Subcutaneous abdominal adipose tissue (tissue), 5 donors: Measurements from ENCODE around the gene GAS7.

Experiments
- H3K27ac ChIP-seq: one replicate; pipeline ENCODE4 v1.7.0; 2013; ENCODE audit warnings: low read depth, mild to moderate bottlenecking, inconsistent platforms, low read length, moderate library complexity
- H3K27me3 ChIP-seq, 5 donors: one replicate each; pipeline ENCODE4 v1.7.0; 2013; ENCODE audit warnings: low read length in 5 of 5, inconsistent platforms in 1 of 5; ENCODE audit not compliant: control insufficient read depth in 5 of 5, insufficient read depth in 4 of 5
- H3K36me3 ChIP-seq, 5 donors: one replicate each; pipeline ENCODE4 v1.7.0; 2013; ENCODE audit warnings: low read length in 5 of 5; ENCODE audit not compliant: control insufficient read depth in 5 of 5, insufficient read depth in 5 of 5
- H3K4me1 ChIP-seq, 5 donors: one replicate each; pipeline ENCODE4 v1.7.0; 2013; ENCODE audit warnings: low read length in 5 of 5, mild to moderate bottlenecking in 3 of 5, moderate library complexity in 1 of 5; ENCODE audit not compliant: control insufficient read depth in 5 of 5, insufficient read depth in 5 of 5
- H3K4me3 ChIP-seq, 5 donors: one replicate each; pipeline ENCODE4 v1.7.0; 2013; ENCODE audit warnings: low read length in 5 of 5, low read depth in 1 of 5
- H3K9ac ChIP-seq, 5 donors: one replicate each; pipeline ENCODE4 v1.7.0; 2013; ENCODE audit warnings: low read length in 5 of 5, mild to moderate bottlenecking in 4 of 5, moderate library complexity in 3 of 5
- H3K9me3 ChIP-seq, 5 donors: one replicate each; pipeline ENCODE4 v1.7.0; 2013; ENCODE audit warnings: low read length in 5 of 5; ENCODE audit not compliant: control insufficient read depth in 5 of 5
- donor health status: healthy.
- donor health status: healthy.
- donor health status: healthy.
- donor health status: healthy.
- donor health status: healthy.

Gene GAS7

GRCh38 chr17:9911089-9911488 lies 287.3 kb downstream of the GAS7 start:
- peaks cover 0 to 22% (median 0%) of the 10 kb centered on the region in 5 donors for H3K36me3 ChIP-seq

DNA sequence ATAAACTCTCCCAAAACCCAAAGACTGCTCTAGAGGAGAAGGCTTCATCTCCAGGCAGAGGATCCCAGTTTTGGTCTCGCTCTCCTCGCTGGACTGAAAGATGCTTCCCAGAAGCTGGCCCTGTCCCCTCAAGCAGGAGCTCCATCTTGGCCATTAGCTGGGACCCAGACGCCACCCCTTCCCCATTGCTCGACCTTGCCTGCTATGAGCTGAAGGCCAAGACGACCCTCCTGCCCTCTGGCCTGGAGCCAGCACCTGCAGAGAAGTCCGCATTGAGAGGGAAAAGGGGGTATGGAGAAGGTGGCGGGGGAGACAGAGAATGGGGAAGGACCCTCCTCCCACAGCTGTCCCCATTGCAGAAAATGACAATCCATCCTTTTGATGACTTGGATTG lies 289.8 kb downstream of the GAS7 start:
- Histone ChIP-seq H3K9ac (no peak overlapping the region), H3K27me3 (peaks cover 0 to 5% (median 3%) of the 10 kb centered on the region in 5 donors), H3K9me3 (no peaks in the 10 kb centered on the region), H3K4me1 (peaks cover 0 to 5% (median 4%) of the 10 kb centered on the region in 5 donors), H3K36me3 (peaks cover 0 to 11% (median 0%) of the 10 kb centered on the region in 5 donors), H3K4me3 (no peak overlapping the region), H3K27ac (no peak overlapping the region)

More at GRCh38 chr17:9911089-9911488, 287.3 kb downstream of the GAS7 start:
- Histone ChIP-seq H3K9ac (no peak overlapping the region), H3K27me3 (peaks cover 0 to 5% (median 3%) of the 10 kb centered on the region in 5 donors), H3K27ac (no peak overlapping the region), H3K4me3 (no peak overlapping the region), H3K9me3 (no peaks in the 10 kb centered on the region), H3K4me1 (peaks cover 0 to 5% (median 4%) of the 10 kb centered on the region in 5 donors)

DNA sequence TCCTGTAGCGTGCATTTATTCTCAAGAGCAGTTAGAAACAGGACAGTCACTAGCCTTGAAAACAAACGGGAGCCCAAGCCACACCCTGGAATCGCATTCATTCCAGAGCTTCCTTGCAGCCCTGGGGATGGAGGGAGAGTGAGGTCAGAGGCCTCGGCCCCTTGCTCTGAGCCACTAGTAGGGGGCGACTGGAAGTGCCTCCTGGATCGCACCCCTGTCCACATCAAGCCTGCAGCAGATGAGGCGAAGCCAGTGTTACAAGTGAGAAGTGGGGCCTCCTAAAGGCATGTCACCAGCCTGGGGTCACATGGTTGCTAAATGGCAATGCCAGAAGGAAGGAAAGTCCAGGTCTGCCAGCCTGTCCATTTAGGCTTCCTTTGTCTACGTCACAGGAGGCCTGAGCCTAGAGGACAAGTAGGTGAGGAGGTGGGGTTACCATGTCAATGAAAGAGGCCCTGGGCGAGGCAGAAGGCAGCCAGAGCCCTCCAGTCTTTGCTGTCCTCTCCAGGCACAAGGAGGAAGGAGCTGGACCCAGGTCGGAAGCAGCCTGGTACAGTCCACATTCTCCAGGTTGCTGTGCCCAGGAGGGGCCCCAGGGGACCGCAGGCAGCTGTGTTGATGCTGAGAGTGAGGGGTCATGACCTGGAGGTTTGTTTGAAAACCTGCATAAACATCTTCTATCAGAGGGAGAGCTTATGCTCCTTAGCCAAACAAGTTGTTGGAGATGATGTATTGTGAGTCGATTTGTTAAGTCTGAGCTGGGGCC lies 290.3 kb downstream of the GAS7 start:
- Histone ChIP-seq H3K9ac (no peak overlapping the region), H3K27ac (no peak overlapping the region), H3K4me3 (no peak overlapping the region)

DNA sequence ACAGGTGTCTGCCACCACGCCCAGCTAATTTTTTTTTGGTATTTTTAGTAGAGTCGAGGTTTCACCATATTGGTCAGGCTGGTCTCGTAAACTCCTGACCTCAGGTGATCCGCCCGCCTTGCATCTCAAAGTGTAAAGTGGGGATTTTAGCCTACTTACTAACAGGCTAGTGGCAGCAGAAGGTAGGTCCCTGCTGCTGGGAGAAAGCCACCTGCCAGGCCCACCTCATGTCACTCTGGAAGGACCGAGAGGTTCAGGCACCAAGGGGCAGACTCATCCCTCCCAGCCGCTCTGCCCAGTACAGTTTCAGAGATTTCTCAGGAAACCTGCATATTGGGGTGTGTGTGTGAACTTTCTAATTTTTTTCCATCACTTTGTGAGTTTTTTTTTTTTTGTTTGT lies 291.3 kb downstream of the GAS7 start:
- Histone ChIP-seq H3K4me3 (no peak overlapping the region), H3K4me1 (peaks cover 0 to 8% (median 5%) of the 10 kb centered on the region in 5 donors), H3K27me3 (peaks cover 0 to 5% (median 3%) of the 10 kb centered on the region in 5 donors), H3K36me3 (peaks cover 0 to 3% (median 0%) of the 10 kb centered on the region in 5 donors), H3K9me3 (no peaks in the 10 kb centered on the region), H3K9ac (no peak overlapping the region), H3K27ac (no peak overlapping the region)

More for the DNA sequence above, 290.3 kb downstream of the GAS7 start:
- Histone ChIP-seq H3K4me1 (peaks cover 0 to 5% (median 4%) of the 10 kb centered on the region in 5 donors), H3K36me3 (peaks cover 0 to 9% (median 0%) of the 10 kb centered on the region in 5 donors), H3K9me3 (no peaks in the 10 kb centered on the region), H3K27me3 (peaks cover 0 to 5% (median 3%) of the 10 kb centered on the region in 5 donors)

DNA sequence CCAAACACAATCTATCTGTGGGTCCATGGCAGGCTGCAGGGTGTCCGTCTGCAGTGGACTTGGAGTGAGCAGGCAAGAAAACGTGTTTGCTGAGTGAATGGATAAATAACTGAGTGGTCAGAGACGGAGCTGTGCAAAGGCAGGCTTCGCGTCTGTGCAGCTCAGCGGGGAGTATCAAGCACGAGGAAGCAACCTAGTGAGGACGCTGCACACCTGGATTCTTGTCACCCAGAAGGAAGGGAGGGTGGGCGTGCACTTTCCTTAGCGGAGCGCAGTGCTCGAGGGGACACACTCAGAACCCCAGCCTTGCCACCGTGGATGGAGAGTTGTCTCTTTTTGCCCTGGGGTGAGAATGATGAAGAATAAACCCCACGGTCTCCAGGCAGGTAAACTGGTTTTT lies 291.8 kb downstream of the GAS7 start:
- H3K4me3 ChIP-seq = no peak overlapping the region
- peaks cover 0 to 5% (median 3%) of the 10 kb centered on the region in 5 donors for H3K27me3 ChIP-seq
- peaks cover 0 to under 1% (median 0%) of the 10 kb centered on the region in 5 donors for H3K36me3 ChIP-seq
- no peak overlapping the region for H3K27ac ChIP-seq
- H3K9me3 ChIP-seq = no peaks in the 10 kb centered on the region
- H3K9ac ChIP-seq = no peak overlapping the region
- H3K4me1 ChIP-seq = peaks cover 0 to 13% (median 8%) of the 10 kb centered on the region in 5 donors

- Histone ChIP-seq H3K4me3 (no peak overlapping the region), H3K9me3 (no peaks in the 10 kb centered on the region), H3K4me1 (peaks cover 0 to 20% (median 14%) of the 10 kb centered on the region in 5 donors), H3K36me3 (no peaks in the 10 kb centered on the region), H3K27ac (no peak overlapping the region), H3K27me3 (peaks cover 0 to 5% (median 3%) of the 10 kb centered on the region in 5 donors), H3K9ac (no peak overlapping the region)
Measured at GRCh38 chr17:9905902-9906301, 292.5 kb downstream of the GAS7 start.

DNA sequence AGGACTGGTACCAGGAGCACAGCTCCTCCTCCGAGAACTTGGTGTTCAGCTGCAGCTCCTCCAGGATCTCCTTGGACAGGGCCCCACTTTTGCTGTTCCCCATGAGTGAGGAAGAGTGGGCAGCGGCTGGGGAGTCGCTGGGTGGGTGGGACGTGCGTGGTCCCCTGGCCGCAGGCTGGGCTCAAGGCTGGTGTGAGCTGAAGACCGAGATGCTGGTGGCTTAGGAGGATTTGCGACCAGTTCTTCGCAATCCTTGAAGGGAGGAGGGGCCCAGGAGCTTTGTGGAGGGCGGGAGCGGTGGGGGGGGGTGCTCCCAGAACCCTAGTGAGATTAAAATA lies 293.4 kb downstream of the GAS7 start, which contains the start of gene RCVRN:
RCVRN (minus strand) TSS at position 194 of the 338 bp plus-strand sequence; CDS start at position 103, 91 bp downstream.
- Histone ChIP-seq H3K36me3 (no peaks in the 10 kb centered on the region), H3K4me1 (peaks cover 0 to 29% (median 19%) of the 10 kb centered on the region in 5 donors), H3K27me3 (peaks cover 0 to 5% (median 3%) of the 10 kb centered on the region in 5 donors), H3K4me3 (no peak within 1 kb of the TSS), H3K9ac (no peak within 1 kb of the TSS), H3K9me3 (no peaks in the 10 kb centered on the region), H3K27ac (no peak within 1 kb of the TSS)

- Histone ChIP-seq H3K27me3 (peaks cover 0 to 5% (median 3%) of the 10 kb centered on the region in 5 donors), H3K4me3 (no peak overlapping the region)
Measured at GRCh38 chr17:9904277-9905077, 293.9 kb downstream of the GAS7 start.

GRCh38 chr17:9902120-9902519 lies 296.3 kb downstream of the GAS7 start:
- Histone ChIP-seq H3K36me3 (no peaks in the 10 kb centered on the region), H3K4me3 (no peak overlapping the region), H3K4me1 (peaks cover 5 to 38% (median 27%) of the 10 kb centered on the region in 5 donors), H3K27me3 (peaks cover 0 to 3% (median 0%) of the 10 kb centered on the region in 5 donors), H3K27ac (no peak overlapping the region), H3K9me3 (no peaks in the 10 kb centered on the region), H3K9ac (no peak overlapping the region)

More at GRCh38 chr17:9904277-9905077, 293.9 kb downstream of the GAS7 start:
- Histone ChIP-seq H3K27ac (no peak overlapping the region), H3K4me1 (peaks cover 4 to 34% (median 24%) of the 10 kb centered on the region in 5 donors), H3K9ac (no peak overlapping the region), H3K9me3 (no peaks in the 10 kb centered on the region), H3K36me3 (no peaks in the 10 kb centered on the region)
